HG03520 (cell line): ENCODE data around the gene VGLL4.
A peak's percentile ranks its signal among the peaks of the same experiment; 100 is the strongest.
"Not testable (repeated sequence)": the region's sequence is repeated elsewhere in the genome, so short reads cannot be mapped to it uniquely, and the experiment has no call there.

Source experiments
- ATAC-seq: cut with Tn5 transposase; IDR thresholded peaks from one replicate; pipeline ENCODE4 v1.9.1; 2021; ENCODE audit warnings: mild to moderate bottlenecking, moderate library complexity; ENCODE audit not compliant: unreplicated experiment

The VGLL4 gene

DNA sequence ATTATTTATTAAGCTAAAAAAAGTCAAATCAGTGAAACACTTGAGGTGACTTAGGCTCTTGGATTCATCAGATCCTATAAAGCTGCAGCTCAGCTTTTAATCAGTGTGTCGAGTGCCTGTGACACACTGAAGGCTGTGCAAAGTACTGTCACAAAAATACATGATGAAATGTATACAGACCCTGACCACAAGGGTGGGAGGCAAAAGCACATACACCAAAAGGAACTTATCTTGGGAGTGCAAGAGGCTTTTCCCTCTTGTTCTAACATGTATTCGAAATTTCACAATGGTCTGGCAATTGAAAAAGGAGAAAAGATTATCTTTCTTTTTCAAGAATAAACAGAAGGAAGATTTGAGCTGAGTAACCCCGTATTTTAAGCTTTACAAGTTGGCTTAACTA is 35.9 kb downstream of the VGLL4 start:
- ATAC-seq = no peak

DNA sequence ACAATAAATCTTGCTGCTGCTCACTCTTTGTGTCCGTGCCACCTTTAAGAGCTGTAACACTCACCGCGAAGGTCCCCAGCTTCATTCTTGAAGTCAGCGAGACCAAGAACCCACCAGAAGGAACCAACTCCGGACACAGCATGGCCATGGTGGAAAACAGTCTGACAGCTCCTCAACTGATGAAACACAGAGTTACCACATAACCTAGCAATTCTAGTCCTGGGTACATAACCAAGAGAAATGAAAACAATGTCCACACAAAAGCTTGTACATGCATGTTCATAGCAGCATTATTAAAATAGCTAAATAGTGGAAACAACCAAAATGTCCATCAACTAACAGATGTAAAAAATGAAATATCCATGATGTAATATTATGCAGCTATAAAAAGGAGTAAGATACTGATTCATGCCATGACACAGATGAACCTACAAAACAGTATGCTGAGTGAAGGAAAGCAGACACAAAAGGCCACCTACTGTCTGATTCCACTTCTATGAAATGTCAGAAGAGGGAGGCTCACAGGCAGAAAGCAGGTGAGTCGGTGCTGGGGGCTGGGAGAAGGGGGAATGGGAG is 36.8 kb downstream of the VGLL4 start:
- ATAC-seq = no peak

DNA sequence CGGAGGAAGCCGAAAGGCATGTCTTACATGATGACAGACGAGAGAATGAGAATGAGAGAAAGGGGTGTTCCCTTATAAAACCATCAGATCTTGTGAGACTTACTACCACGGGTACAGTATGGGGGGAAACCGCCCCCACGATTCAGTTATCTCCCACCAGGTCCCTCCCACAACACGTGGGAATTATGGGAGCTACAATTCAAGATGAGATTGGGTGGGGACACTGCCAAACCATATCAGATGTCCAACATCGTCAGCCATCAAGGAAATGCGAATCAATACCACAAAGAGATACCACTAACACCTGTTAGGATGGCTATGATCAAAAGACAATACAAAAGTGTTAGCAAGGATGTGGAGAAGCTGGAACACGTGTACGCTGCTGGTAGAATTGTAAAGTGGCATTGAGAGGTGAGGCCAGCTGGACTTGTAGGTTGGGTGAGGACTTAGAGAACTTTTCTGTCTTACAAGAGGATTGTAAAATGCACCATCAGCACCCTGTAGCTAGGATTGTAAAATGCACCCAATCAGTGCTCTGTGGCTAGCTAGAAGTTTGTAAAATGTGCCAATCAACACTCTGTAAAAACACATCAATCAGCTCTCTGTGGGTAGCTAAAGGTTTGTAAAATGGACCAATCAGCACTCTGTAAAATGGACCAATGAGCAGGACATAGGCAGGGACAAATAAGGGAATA is 37.5 kb downstream of the VGLL4 start:
- ATAC-seq = no peak

DNA sequence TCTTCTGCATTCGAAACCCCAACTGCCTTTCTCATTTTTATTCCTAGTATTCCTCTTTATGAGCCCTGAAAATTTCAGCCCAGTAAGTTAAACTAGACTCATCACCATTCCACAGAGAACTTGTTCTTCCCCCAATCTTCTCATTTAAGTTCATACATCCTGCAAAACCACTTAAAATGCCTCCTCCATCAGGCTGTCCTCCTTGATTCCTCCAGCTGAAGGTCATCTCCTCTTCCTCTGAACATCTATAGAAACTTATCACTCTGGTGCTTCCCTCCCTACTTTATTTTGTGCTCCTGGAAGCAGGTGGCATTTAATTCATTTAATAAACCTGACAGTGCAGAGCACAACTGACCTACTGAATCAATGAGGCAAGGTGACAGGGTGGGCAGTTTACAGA is 38.3 kb downstream of the VGLL4 start:
- ATAC-seq = no peak

DNA sequence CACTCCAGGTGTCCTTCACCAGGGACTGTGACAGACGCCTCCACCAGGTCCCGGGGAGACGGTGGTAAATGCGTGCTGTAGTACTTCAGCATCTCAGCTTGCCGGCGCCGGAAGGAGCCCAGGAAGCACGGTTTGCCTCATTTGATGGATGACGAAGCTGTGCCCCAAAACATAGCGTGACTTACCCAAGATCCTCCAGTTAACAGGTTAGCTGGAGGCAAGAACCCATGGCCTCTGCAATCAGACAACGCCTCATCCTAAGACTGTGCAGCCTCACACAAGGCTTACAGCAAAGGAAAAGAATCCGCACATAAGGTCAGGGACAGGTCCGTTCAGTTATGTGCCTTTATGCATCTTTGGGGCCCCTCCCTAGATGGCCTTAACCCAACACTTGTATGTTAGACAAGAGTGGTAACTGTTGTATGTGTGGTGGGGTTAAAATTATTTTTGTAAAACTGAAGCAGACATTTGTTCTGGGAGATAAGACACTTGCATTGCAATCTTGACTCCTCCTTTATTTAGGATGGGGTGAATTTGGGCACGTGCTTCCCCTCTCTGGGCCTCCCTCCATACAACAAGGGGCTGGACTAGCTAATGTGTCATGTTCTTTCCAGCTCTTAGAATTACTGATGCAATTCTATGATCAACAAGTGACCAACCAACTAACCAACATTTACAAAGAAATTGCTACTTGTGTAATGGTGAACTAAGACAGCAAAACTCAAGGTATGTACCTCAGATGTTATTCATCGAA is 39.4 kb downstream of the VGLL4 start:
- ATAC-seq = no peak

DNA sequence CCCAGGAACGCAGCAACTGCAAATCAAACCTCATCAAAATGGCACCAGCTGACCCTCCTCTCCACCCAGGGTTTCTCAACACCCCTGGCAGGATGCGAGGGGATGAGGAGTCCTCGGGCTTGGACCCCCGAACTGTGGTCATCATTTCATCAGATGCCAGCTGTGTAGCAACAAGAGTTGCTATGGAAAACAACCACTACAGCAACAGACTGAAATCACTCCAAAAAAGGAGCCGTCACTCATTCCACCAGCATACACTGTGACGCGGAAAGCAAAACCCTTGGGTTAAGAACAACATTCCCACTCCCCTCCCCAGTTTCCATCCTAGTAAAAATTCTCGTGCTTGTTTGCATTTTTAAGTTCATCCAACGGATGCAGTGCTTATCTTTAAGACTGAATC is 40.1 kb downstream of the VGLL4 start:
- ATAC-seq = no peak

DNA sequence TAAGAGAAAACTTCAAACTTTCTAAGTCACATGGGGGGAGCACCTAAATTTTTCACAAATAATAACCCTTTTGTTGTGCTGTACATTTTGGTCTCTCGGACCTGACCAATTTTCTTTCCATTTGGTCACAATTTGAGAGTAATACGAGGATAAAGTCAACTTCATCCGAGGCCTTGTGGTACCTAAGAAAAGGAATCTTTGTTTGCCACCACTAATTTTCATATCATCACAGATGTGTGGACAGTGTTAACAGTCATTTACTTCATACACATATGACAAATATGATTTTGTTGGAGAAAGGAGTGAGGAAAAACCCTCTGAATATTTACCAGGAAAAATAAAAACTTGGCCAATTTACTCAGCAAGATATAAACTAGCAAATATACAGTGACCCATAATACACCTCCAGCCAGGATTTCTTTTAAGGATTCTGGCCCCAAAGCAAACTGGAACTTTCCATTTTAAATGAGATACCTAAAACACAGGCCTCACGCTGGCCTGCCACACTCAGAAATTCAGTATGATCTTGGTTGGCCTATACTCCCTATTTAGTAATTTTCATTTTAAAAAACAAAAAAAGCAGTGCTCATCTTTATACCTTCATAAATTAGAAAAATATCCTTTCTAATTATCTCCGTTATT is 40.7 kb downstream of the VGLL4 start:
- ATAC-seq = no peak

DNA sequence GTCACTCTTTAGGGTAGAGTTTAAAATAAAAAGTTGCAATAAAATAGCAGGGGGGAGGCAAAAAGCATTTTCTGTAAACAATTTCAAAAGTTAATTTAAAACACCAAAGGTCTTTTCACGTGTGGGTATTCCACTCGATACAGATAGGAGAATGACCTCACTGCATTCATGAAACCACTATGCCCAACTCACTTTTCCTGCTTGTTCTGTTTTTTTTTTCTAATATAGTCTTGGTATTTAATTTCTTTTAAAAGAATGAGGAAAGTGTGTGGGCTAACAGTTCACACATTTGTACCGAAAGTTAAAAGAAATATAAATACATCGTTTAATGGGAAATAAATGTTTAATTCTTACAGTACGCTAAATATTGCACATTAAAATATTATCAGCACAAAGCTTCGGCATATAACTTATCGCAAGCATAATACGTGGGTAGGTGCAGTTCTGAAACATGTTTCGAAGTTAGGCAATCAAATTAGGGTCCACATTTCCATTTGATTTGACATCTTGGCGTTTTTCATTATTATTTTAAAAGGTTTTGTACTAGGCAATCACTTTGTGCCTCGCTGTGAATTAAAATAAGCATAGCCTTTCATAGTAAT is 41.4 kb downstream of the VGLL4 start:
- ATAC-seq = no peak

DNA sequence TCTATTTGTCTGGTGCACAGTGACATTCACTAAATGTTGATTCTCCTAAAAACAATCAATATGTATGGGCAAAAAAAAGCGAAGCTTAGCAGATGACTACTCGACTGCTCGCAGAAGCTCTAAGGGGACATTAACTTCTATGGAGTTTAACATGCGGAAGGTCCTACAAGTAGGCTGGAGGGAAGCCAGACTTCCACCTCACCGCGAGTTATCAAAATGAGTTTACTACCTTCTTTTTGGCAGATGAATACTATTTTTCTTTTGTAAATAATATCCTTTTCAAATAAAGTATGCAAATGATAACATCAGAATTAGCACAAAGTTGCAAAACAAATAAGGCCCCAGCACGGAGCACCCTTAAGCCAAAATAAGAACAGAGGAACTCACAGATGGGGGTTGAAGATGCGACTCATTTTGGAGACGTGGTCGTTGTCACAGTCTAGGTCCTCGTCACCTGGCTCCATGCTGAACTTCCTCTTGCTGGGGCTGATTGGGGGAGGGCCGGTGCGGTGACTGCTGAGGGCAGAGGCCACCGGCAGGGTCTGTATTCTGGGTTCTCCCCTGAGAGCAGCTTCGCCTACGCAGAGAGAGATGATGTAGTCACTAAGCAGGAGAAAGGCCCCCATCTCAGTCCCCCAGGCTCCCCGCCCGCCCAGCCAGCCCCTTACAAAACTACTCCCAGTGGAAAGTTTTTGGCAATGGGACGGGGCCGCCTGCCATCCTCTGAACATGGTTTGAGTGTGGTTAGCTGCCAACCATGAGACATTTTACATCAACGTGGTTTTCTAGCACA is 42.1 kb downstream of the VGLL4 start:
- ATAC-seq = peak; percentile 93

DNA sequence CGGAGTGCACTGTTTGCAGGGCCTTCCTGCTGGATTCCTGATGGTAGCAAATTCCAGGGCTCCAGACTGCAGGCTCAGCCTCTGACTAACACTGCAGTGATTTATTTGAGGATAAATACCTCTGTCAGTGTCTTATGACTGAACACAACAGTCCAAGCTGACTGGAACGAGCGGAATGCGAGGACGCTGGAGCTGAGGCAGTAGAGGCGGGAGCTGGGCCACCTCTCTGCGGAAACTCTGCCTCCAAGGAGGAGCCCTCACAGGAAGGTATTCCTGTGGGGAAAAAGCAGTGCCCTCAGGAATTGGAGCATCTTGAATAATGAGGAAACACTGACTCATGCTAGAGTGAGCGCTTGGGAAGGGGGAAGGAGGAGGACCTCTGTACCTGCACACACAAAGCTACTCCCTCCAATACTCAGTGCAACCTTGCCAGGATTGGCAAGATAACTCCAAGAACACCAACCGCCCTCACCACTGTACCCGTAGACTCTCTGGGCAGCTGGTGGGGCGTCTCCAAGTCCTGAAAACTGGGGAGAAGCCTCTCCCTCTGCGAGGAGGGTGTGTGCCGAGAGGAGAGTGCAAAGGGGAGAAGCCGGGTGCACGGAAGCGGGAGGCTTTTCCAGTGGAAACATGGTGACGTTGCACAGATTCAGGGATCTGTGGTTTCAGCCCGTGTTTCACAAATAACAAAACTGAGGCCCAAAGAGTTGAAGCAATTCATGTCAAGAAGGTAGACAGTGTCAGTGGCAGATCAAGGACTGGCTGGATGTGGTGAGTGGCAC is 43.0 kb downstream of the VGLL4 start:
- no peak for ATAC-seq

DNA sequence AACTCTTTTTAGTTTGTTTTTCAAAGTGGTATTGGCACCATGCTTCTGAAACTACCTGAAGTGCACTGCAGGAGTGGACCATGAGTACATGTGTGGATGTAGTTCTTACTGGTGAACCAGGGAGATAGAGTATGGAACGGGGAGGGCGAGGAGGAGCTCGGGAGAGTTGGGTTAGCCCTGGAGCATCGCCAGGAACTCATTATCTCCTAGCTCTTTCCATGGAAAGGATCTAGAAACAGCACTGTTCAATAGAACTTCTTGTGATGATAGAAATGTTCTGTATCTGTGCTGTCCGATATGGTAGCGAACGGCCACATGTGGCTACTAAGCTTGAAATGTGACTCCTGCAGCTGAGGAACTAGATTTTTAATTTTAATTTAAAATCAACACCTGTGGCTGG is 47.3 kb downstream of the VGLL4 start:
- ATAC-seq = no peak

DNA sequence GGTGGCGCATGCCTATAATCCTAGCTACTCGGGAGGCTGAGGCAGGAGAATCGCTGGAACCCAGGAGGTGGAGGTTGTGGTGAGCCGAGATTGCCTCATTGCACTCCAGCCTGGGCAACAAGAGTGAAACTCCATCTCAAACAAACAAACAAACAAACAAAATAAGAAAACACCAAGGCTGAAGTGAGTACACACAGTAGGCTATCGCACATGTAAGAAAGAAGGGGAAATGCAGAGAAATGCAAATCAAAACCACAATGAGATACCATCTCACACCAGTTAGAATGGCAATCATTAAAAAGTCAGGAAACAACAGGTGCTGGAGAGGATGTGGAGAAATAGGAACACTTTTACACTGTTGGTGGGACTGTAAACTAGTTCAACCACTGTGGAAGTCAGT is 48.7 kb downstream of the VGLL4 start:
- ATAC-seq = not testable (repeated sequence)

DNA sequence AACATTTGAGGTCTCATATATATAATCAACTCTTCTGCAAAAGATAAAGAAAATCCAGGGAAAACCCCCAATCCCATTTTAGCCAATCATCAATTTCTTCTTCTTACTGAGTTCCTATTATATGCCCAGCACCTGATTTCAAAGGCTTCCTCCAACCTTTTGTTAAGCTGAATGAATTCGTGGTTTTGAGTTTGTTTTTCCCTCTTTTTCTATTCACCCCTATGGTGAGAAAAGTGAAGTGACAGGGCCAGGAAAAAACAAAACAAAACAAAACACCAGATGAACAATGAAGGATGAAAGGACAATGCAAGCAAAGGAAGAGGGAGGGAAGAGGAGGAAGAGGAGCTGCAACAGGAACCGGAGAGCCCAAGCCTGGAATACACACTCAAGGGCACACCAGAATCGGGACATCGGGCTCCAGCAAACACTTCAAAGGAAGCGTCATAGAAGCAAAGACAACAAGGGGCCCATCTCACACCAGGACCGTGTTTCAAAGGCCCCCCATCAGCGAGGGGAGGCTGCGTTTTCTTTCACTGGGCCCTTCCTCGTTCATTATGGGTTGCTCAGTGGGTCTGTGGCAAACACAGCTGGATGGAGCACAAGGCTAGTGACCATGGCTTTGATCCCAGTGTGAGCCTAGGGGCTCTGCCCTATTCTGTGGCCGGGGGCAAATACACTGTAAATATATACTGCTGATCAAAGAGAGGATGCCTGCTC is 50.2 kb downstream of the VGLL4 start:
- ATAC-seq = no peak

DNA sequence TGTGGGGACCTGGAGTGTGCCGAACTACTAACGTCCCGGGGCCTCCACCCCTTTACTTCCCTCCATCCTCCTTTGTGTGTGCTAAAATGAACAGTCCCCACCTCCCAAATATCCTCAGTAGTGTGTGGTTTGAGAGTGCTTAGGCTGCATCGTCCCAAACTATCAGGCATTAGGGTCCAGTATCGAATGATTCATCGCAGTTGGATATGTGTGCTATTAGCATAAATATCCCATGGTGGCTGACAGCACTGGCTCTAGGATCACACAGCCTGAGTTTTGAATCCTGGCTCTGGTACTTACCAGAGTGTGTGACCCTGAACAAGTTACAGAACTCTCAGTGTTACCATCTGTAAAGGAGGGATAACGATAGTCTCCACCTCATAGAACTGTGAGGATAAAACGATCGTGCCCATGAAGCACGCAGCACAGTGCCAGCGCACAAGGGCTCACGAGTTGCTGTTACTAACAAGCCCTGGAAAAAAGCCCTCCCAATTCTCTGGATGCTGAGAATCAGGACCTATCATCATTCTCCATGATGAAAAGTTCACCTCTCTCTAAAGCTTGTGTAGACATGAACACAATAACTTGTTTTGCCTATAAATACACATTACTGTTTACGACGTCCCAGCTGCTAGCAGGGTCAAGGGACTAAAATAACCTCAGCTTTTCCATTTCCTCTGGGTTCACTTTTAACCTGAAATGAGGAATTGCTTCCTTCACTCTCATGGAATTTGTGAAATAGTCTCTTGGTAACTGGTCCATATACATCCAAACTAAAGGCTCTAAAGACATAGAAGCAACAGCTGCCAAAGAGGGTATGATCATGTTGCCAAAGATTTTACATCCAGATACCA is 51.0 kb downstream of the VGLL4 start:
- ATAC-seq = no peak

DNA sequence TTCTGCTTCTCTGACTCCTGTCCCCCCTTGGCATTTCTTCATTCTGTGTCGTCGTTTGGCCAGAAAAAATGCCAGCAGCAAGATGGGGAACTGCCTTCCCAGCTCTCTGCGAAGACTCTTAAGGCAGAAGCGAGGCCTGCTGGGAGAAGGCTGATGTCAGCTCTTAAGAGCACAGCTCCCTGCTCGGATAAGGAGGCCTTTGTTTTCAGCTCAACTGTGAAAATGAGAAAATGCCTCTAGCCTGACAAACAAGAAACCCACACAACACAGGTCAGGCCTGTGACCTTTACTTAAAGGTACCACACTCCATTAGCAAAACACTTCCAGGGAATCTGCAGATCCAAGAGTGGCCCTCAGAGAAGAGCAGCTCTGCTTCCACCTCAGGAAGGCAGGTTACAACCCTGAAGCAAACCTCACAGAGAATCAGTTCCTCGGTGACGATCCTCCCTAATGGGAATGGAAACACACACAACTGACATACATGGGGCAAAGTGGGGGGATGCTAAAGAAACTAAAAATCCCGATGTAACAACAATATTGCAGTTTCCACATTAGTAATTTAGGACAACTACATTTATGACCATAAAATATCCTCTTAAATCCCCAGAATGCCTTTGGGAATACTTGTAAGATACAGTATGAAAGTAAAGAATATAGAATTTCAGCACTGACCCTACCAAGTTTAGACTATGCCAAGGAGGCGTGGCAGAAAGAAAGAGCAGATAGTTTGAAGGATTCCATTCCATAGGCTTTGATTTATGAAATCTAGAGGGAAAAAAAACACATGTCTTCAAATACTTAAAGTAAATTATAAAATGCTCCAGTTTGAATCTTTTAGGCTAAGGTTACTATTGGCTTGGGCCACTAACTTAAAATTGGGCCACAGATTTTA is 52.1 kb downstream of the VGLL4 start:
- no peak for ATAC-seq

DNA sequence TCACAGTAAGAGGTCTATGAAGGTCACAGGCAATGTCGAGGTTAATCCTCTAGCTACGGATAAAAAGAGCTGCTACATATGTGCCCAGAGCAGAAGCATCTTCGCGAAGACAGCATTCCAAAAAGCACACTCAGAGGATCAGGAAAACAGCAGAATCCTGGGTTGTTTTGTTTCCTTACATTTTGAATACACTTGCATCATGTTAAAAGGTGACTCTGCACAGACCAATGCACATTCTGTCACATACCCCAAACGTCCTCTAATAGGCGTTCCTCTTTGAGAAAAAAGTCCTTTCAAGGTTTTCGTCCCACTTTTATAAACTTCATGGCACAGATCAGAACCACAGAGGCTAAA is 52.7 kb downstream of the VGLL4 start:
- no peak for ATAC-seq

DNA sequence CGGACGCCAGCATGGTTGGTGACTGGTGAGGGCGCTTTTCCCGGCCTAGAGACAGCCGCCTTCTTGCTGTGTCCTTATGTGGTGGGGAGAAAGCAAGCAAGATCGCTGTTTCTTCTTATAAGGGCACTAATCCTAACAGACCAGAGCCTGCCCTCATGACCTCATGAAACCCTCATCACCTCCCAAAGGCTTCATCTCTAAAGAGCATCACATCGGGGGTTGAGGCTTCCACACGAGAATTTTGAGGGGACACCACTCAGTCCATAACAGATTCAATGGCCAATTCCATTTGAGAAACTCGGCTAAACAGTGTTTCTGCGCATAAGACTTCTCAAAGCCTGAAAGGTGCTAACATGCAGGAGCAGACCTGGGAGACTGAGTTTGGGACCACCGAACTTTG is 54.0 kb downstream of the VGLL4 start:
- no peak for ATAC-seq
